ENCODE data around the gene NCF2.

DNA sequence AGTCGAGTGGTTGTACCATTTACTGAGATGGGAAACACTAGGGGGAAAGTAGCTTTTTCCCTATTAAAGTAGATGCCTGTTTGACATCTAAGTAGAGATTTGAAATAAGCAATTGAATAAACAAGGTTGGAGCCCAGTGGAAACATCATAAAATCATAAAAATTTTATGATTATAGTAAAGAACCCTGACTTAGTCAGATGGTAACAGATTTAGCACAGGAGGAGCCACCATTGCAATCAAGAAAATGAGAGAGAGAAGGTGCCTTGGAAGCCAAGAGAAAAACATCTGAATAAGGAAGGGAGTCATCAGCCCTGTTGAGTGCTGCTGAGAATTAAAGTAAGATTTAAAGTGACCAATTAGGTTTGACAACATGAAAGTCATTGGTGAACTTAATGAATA, 68.2 kb downstream of the NCF2 start:
- TF ChIP-seq, protein P1, sequence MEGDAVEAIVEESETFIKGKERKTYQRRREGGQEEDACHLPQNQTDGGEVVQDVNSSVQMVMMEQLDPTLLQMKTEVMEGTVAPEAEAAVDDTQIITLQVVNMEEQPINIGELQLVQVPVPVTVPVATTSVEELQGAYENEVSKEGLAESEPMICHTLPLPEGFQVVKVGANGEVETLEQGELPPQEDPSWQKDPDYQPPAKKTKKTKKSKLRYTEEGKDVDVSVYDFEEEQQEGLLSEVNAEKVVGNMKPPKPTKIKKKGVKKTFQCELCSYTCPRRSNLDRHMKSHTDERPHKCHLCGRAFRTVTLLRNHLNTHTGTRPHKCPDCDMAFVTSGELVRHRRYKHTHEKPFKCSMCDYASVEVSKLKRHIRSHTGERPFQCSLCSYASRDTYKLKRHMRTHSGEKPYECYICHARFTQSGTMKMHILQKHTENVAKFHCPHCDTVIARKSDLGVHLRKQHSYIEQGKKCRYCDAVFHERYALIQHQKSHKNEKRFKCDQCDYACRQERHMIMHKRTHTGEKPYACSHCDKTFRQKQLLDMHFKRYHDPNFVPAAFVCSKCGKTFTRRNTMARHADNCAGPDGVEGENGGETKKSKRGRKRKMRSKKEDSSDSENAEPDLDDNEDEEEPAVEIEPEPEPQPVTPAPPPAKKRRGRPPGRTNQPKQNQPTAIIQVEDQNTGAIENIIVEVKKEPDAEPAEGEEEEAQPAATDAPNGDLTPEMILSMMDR (IDR thresholded peaks at IDR 0.05): no peak
- TF ChIP-seq POLR2AphosphoS5 (IDR thresholded peaks at IDR 0.05; ENCODE audit: low read depth, low read length) (no peak), SIN3A (IDR thresholded peaks at IDR 0.05; ENCODE audit: borderline replicate concordance, insufficient read depth, low read depth, low read length) (no peak)
- TF ChIP-seq, protein P2, sequence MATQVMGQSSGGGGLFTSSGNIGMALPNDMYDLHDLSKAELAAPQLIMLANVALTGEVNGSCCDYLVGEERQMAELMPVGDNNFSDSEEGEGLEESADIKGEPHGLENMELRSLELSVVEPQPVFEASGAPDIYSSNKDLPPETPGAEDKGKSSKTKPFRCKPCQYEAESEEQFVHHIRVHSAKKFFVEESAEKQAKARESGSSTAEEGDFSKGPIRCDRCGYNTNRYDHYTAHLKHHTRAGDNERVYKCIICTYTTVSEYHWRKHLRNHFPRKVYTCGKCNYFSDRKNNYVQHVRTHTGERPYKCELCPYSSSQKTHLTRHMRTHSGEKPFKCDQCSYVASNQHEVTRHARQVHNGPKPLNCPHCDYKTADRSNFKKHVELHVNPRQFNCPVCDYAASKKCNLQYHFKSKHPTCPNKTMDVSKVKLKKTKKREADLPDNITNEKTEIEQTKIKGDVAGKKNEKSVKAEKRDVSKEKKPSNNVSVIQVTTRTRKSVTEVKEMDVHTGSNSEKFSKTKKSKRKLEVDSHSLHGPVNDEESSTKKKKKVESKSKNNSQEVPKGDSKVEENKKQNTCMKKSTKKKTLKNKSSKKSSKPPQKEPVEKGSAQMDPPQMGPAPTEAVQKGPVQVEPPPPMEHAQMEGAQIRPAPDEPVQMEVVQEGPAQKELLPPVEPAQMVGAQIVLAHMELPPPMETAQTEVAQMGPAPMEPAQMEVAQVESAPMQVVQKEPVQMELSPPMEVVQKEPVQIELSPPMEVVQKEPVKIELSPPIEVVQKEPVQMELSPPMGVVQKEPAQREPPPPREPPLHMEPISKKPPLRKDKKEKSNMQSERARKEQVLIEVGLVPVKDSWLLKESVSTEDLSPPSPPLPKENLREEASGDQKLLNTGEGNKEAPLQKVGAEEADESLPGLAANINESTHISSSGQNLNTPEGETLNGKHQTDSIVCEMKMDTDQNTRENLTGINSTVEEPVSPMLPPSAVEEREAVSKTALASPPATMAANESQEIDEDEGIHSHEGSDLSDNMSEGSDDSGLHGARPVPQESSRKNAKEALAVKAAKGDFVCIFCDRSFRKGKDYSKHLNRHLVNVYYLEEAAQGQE (IDR thresholded peaks at IDR 0.05; ENCODE audit: insufficient read depth in 1 of 2, low read depth in 2 of 2, low read length in 1 of 2): no peak

Measured in Panc1 (cell line).